BLaER1 (cell line): Measurements from ENCODE around the gene ZNF503.
"Not testable (repeated sequence)": the region's sequence is repeated elsewhere in the genome, so short reads cannot be mapped to it uniquely, and the experiment has no call there.

ENCODE experiments used
- H3K27ac ChIP-seq: shearing (Covaris generic); formaldehyde crosslinking; 2 replicates; pipeline ENCODE4 v1.8.1; 2022
- H3K27me3 ChIP-seq: shearing (Covaris generic); formaldehyde crosslinking; 2 replicates; pipeline ENCODE4 v1.8.1; 2022
- H3K36me3 ChIP-seq: shearing (Covaris generic); formaldehyde crosslinking; 2 replicates; pipeline ENCODE4 v1.8.1; 2022
- H3K4me1 ChIP-seq: shearing (Covaris generic); formaldehyde crosslinking; 2 replicates; pipeline ENCODE4 v1.8.1; 2022
- H3K4me2 ChIP-seq: shearing (Covaris generic); formaldehyde crosslinking; 2 replicates; pipeline ENCODE4 v1.8.1; 2022
- H3K4me3 ChIP-seq: shearing (Covaris generic); formaldehyde crosslinking; 2 replicates; pipeline ENCODE4 v1.8.1; 2022
- H3K9ac ChIP-seq: shearing (Covaris generic); formaldehyde crosslinking; 2 replicates; pipeline ENCODE4 v1.8.1; 2022
- H3K9me3 ChIP-seq: shearing (Covaris generic); formaldehyde crosslinking; 2 replicates; pipeline ENCODE4 v1.8.1; 2022
- H4K20me1 ChIP-seq: shearing (Covaris generic); formaldehyde crosslinking; 2 replicates; pipeline ENCODE4 v1.8.1; 2022
- Cebpa-rat ChIP-seq: shearing (Covaris generic); IDR thresholded peaks from 2 replicates; pipeline ENCODE4 v1.8.1; 2022

Gene ZNF503

GRCh38 chr10:75377869-75378268 is 23.7 kb downstream of the ZNF503 start:
- no peak for TF ChIP-seq Cebpa-rat
- no peaks in the 10 kb centered on the region for H3K9me3 ChIP-seq
- H3K4me2 ChIP-seq = no peak overlapping the region
- H3K9ac ChIP-seq = no peak overlapping the region
- no peaks in the 10 kb centered on the region for H4K20me1 ChIP-seq
- H3K4me1 ChIP-seq = no peaks in the 10 kb centered on the region
- H3K27me3 ChIP-seq = no peaks in the 10 kb centered on the region
- no peaks in the 10 kb centered on the region for H3K36me3 ChIP-seq
- H3K27ac ChIP-seq = no peak overlapping the region
- no peak overlapping the region for H3K4me3 ChIP-seq

- TF ChIP-seq Cebpa-rat = no peak
These were observed 25.7 kb downstream of the ZNF503 start for GRCh38 chr10:75375838-75376237.

GRCh38 chr10:75371010-75371409 is 30.6 kb downstream of the ZNF503 start:
- H3K4me3 ChIP-seq = no peak overlapping the region
- no peak overlapping the region for H3K9ac ChIP-seq
- H3K36me3 ChIP-seq = no peaks in the 10 kb centered on the region
- TF ChIP-seq Cebpa-rat = no peak
- no peaks in the 10 kb centered on the region for H4K20me1 ChIP-seq
- no peaks in the 10 kb centered on the region; the same call in 1 of the 2 replicates for H3K9me3 ChIP-seq
- H3K4me2 ChIP-seq = no peak overlapping the region
- no peaks in the 10 kb centered on the region for H3K27me3 ChIP-seq
- H3K4me1 ChIP-seq = no peaks in the 10 kb centered on the region
- H3K27ac ChIP-seq = no peak overlapping the region

More at GRCh38 chr10:75375838-75376237, 25.7 kb downstream of the ZNF503 start:
- Histone ChIP-seq H3K36me3 (no peaks in the 10 kb centered on the region), H3K9ac (no peak overlapping the region), H3K27me3 (no peaks in the 10 kb centered on the region), H3K9me3 (no peaks in the 10 kb centered on the region), H4K20me1 (no peaks in the 10 kb centered on the region), H3K4me1 (no peaks in the 10 kb centered on the region), H3K4me2 (no peak overlapping the region), H3K27ac (no peak overlapping the region), H3K4me3 (no peak overlapping the region)

- H3K4me2 ChIP-seq, H3K4me1 ChIP-seq, H3K27me3 ChIP-seq, H3K9ac ChIP-seq, H4K20me1 ChIP-seq, H3K27ac ChIP-seq, H3K36me3 ChIP-seq, H3K4me3 ChIP-seq, H3K9me3 ChIP-seq: not testable (repeated sequence)
These were observed 31.7 kb downstream of the ZNF503 start for GRCh38 chr10:75369838-75370237.

- Histone ChIP-seq H3K4me2 (no peak overlapping the region), H3K36me3 (no peaks in the 10 kb centered on the region), H3K27me3 (no peaks in the 10 kb centered on the region), H3K9me3 (no peaks in the 10 kb centered on the region; the same call in 1 of the 2 replicates), H3K27ac (no peak overlapping the region), H3K9ac (no peak overlapping the region), H3K4me1 (no peaks in the 10 kb centered on the region), H4K20me1 (no peaks in the 10 kb centered on the region), H3K4me3 (no peak overlapping the region)
- no peak for TF ChIP-seq Cebpa-rat
These were observed 33.7 kb downstream of the ZNF503 start for GRCh38 chr10:75367901-75368300.

GRCh38 chr10:75367021-75367487 is 34.5 kb downstream of the ZNF503 start:
- no peaks in the 10 kb centered on the region for H3K36me3 ChIP-seq
- no peak overlapping the region for H3K27ac ChIP-seq
- no peaks in the 10 kb centered on the region for H3K4me1 ChIP-seq
- no peak overlapping the region for H3K4me2 ChIP-seq
- H3K9ac ChIP-seq = no peak overlapping the region
- no peak overlapping the region for H3K4me3 ChIP-seq
- no peaks in the 10 kb centered on the region; the same call in 1 of the 2 replicates for H3K9me3 ChIP-seq
- no peaks in the 10 kb centered on the region for H4K20me1 ChIP-seq
- no peaks in the 10 kb centered on the region for H3K27me3 ChIP-seq
- no peak for TF ChIP-seq Cebpa-rat

- no peak overlapping the region for H3K9ac ChIP-seq
- H3K27me3 ChIP-seq = no peaks in the 10 kb centered on the region
- H3K4me3 ChIP-seq = no peak overlapping the region
- H3K9me3 ChIP-seq = no peaks in the 10 kb centered on the region
- no peak for TF ChIP-seq Cebpa-rat
- H3K27ac ChIP-seq = no peak overlapping the region
- no peaks in the 10 kb centered on the region for H3K36me3 ChIP-seq
- H3K4me1 ChIP-seq = no peaks in the 10 kb centered on the region
- H4K20me1 ChIP-seq = no peaks in the 10 kb centered on the region
- H3K4me2 ChIP-seq = no peak overlapping the region
These were observed 38.1 kb downstream of the ZNF503 start for GRCh38 chr10:75363431-75363830.

- not testable (repeated sequence) for H3K9ac ChIP-seq, H3K4me3 ChIP-seq, H3K36me3 ChIP-seq, H3K9me3 ChIP-seq, H3K4me2 ChIP-seq, H3K4me1 ChIP-seq, H3K27ac ChIP-seq, H4K20me1 ChIP-seq, H3K27me3 ChIP-seq
These were observed 41.7 kb downstream of the ZNF503 start for GRCh38 chr10:75359876-75360275.

- H4K20me1 ChIP-seq = no peaks in the 10 kb centered on the region
- no peak overlapping the region for H3K27ac ChIP-seq
- H3K4me1 ChIP-seq = no peaks in the 10 kb centered on the region
- no peak for TF ChIP-seq Cebpa-rat
- no peaks in the 10 kb centered on the region for H3K36me3 ChIP-seq
- no peaks in the 10 kb centered on the region for H3K27me3 ChIP-seq
- H3K9ac ChIP-seq = no peak overlapping the region
- no peak overlapping the region for H3K4me2 ChIP-seq
- peaks cover 7% of the 10 kb centered on the region; the same call in 1 of the 2 replicates for H3K9me3 ChIP-seq
- H3K4me3 ChIP-seq = no peak overlapping the region
These were observed 42.6 kb downstream of the ZNF503 start for GRCh38 chr10:75358835-75359421.

- Histone ChIP-seq H3K9ac (no peak overlapping the region), H3K36me3 (no peaks in the 10 kb centered on the region), H4K20me1 (no peaks in the 10 kb centered on the region), H3K27me3 (no peaks in the 10 kb centered on the region), H3K27ac (no peak overlapping the region), H3K4me2 (no peak overlapping the region), H3K9me3 (peaks cover 7% of the 10 kb centered on the region; the same call in 1 of the 2 replicates), H3K4me1 (no peaks in the 10 kb centered on the region), H3K4me3 (no peak overlapping the region)
- TF ChIP-seq Cebpa-rat = no peak
These were observed 43.4 kb downstream of the ZNF503 start for GRCh38 chr10:75358132-75358531.

GRCh38 chr10:75357500-75357899 is 44.1 kb downstream of the ZNF503 start:
- no peak overlapping the region for H3K27ac ChIP-seq
- H3K36me3 ChIP-seq = no peaks in the 10 kb centered on the region
- no peak overlapping the region for H3K9ac ChIP-seq
- no peak for TF ChIP-seq Cebpa-rat
- no peaks in the 10 kb centered on the region for H3K27me3 ChIP-seq
- H4K20me1 ChIP-seq = no peaks in the 10 kb centered on the region
- H3K4me2 ChIP-seq = no peak overlapping the region
- peaks cover 7% of the 10 kb centered on the region; the same call in 1 of the 2 replicates for H3K9me3 ChIP-seq
- no peaks in the 10 kb centered on the region for H3K4me1 ChIP-seq
- H3K4me3 ChIP-seq = no peak overlapping the region
